SH-SY5Y (cell line): ENCODE measurements around the gene PSD2.

Experiments used
- GATA2 ChIP-seq: IDR thresholded peaks from 2 replicates; pipeline ENCODE4 v1.6.1; 2011; ENCODE audit warnings: mild to moderate bottlenecking, low read depth, low read length
- GATA3 ChIP-seq: IDR thresholded peaks from 2 replicates; pipeline ENCODE4 v1.6.1; 2011; ENCODE audit warnings: low read depth, mild to moderate bottlenecking, low read length, moderate library complexity

Gene PSD2

GRCh38 chr5:139794067-139794846 lies 1.4 kb upstream of the PSD2 start:
- no peak for TF ChIP-seq GATA3
- no peak for TF ChIP-seq GATA2

GRCh38 chr5:139796061-139796806 lies 626 bp downstream of the PSD2 start:
- no peak for TF ChIP-seq GATA3
- no peak for TF ChIP-seq GATA2

DNA sequence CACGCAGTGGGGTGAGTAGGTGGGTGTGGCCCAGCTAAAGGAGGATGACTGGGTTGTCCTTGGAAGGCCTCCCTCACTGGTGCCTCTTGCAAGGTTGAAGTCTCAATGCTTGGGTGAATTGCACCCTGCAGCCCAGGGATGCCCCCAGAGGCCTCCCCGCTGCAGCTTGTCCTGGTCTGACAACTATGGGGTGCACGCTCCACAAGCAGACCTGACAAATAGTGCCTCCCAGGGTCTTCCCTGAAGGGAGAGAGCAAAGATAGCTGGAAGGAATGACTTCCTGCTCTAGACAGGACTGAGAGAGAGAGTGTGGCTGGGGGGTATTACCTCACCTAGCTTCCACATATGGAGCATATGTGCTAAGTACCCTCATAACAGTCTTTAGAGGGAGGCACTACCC lies 1.7 kb downstream of the PSD2 start:
- TF ChIP-seq GATA2, result no peak
- TF ChIP-seq GATA3, result no peak

GRCh38 chr5:139797856-139798510 lies 2.4 kb downstream of the PSD2 start:
- no peak for TF ChIP-seq GATA3
- TF ChIP-seq GATA2, result no peak

- TF ChIP-seq GATA3, result no peak
- no peak for TF ChIP-seq GATA2
Measured at GRCh38 chr5:139798883-139799282, 3.3 kb downstream of the PSD2 start.

DNA sequence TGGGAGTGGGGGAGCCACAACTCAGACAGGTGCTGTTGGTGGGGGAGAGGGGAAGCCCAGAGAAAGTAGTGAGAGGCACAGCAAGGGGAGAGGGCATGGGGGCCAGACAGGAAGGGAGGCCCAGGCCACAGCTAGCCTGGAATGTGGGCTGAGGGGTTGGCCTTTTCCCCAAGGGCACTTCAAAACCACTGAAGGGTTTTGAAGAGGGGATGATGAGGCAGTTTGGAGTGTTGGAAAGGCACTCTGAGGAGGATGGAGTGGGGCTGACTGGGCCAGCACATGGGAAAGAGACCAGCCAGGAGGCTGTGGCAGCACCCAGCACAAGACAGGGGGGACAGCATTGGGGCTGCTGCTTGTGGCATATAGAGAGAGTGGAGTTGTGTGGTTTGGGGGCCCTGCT lies 3.8 kb downstream of the PSD2 start:
- TF ChIP-seq GATA3 (no peak), GATA2 (no peak)

DNA sequence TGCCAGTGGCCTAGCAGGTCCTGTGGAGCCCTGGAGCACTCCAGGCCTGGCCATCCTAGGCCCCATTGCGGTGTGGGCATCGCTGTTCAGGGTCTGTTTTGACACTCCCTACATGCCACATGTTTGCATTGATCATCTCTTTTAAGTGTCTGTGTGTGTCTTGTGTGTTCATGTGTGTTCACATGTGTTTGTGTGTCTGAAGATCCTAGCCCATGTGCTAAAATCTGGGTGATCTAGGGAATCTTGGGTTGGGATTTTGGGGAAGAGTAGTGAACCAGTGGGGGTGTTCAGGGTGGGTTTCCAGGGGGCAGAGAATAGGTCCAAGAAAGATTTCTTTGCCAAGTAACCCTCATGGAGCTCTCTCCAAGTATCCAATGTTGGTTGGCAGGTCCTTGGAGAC lies 8.4 kb downstream of the PSD2 start:
- TF ChIP-seq GATA3, result no peak
- TF ChIP-seq GATA2, result no peak

- TF ChIP-seq GATA2 (no peak), GATA3 (no peak)
Measured at GRCh38 chr5:139804800-139805397, 9.3 kb downstream of the PSD2 start.

GRCh38 chr5:139805545-139805944 lies 9.9 kb downstream of the PSD2 start:
- TF ChIP-seq GATA3 (no peak), GATA2 (no peak)

- no peak for TF ChIP-seq GATA3
- no peak for TF ChIP-seq GATA2
Measured at GRCh38 chr5:139806111-139806510, 10.5 kb downstream of the PSD2 start.

DNA sequence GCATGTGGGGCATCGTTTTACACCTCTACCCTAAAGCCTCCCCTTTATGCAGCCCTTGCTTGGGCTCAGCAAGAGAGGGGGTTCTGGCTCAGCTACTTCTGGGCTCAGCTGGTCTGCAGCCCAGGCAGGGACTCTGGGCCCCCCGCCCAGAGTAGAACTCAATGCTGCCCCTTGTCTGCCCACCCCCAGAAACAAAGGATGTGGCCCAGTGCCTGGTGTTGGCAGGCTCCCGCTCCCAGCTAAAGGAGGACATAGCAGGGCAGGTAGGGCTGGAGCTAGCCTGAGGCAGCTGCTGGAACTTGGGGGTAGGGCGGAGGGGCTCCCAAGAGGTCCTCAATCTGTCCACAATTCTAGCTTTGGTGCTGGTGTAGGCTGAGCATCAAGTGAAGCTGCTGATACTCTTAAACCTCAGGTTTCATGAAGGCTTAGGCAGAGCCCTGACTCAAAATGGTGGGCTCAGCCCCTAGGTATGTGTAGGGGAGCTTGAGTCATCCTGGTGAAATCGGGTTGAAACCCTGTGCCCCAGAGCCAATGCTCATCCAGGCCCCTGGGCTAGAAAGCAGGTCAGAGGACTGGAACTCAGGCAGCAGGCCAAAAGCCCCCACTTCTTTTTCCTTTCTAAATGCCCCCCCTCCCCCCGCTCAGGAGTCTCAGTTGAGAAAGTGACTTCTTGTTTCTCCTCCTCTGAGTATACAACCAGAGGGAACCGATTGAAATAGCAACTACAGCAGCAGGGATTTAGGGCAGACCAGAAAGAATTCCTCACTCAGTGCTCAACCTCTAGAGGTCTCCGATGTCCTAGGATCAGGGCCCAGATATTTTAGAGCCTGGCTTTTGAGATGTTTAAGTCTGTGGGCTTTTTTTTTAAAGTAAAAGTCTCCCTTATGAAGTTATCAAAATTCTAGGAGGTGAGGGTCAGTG lies 11.4 kb downstream of the PSD2 start:
- TF ChIP-seq GATA2, result no peak
- no peak for TF ChIP-seq GATA3

DNA sequence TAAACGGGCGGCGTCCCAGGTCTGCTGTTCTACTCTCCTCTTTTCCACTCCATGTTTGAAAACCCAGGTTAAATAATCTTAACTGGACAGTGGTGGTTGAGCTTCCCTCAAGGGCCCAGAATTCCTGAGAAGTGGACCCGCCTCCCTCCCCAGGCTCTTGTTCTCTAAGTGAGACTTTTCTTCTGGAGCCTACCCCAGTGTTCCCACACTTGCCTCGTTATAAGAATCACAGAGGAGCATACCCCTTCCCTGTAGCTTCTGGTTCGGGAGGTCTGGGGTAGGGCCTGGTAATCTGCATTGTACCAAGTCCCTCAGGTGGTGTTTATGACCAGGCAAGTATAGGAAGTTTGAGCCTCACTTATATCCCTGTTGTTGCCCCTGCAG lies 12.0 kb downstream of the PSD2 start:
- no peak for TF ChIP-seq GATA2
- no peak for TF ChIP-seq GATA3
